CD4-positive, alpha-beta T cell treated with Interleukin-6 at 100 ng/mL for 8 hours (primary cell): ENCODE measurements around the gene ESRRG.

Experiments used
- DNase-seq: peaks from one replicate; pipeline ENCODE4 v3.0.0-alpha.2; 2020; ENCODE audit warnings: mixed read lengths, low spot score

ESRRG gene

DNA sequence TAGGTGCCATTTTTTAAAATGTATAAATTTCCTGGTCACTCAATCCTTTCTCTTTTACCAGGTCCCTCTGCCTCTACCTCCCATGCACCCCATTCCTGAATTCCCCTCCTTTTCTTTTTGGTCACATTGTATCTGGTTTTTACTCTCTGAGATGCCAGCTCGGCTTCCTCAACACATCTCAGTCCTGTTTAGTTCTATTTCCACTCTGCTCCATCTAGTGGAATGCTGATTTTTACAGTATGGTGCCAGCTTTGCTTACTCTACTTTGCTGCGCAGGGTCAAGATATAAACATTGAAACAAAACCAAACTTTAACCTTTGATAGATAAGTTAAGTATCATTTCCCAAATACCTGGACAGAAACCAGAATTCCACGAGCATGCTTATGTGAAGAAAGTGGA is 96.0 kb downstream of the ESRRG start:
- no peak for DNase-seq

- DNase-seq, result no peak
Measured at GRCh38 chr1:216626394-216627067, 96.7 kb downstream of the ESRRG start.

GRCh38 chr1:216621536-216621935 is 101.7 kb downstream of the ESRRG start:
- DNase-seq, result no peak

DNA sequence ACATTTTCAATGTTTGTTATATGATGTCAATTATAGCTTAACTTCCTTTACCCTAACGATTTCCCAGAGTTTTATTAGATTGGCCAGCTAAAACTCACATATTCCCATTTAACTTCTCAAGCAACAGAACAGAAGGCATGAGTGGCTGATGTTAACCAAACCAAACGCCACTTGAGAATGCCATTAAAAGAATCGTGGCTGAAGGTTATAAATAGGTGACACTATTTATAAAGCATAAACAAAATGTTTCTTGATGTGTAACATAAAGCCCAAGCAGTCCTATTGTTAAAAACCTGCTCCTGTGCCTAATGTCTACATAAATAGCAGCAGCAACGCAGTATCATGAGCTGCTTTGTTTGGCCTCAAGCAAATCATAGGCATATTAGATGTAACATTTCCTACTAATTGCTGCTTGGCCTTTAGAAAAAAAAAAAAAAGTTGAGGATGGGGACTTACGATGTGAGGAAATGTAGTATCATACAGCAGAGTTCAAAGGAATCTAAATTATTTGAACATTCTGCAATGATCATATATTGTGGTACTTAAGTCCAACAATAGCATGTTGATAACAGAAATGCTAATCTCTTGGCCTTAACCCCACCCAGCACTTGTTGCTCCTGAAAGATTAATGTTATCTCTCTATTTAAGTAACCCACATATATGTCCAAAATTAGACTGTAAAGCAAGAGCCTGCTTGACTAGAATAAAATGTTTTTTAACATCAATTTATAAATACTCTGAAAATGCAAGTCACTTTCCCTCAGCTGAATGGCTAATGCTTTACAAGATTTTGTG is 106.0 kb downstream of the ESRRG start:
- no peak for DNase-seq

- no peak for DNase-seq
Measured at GRCh38 chr1:216616425-216616824, 106.8 kb downstream of the ESRRG start.

DNA sequence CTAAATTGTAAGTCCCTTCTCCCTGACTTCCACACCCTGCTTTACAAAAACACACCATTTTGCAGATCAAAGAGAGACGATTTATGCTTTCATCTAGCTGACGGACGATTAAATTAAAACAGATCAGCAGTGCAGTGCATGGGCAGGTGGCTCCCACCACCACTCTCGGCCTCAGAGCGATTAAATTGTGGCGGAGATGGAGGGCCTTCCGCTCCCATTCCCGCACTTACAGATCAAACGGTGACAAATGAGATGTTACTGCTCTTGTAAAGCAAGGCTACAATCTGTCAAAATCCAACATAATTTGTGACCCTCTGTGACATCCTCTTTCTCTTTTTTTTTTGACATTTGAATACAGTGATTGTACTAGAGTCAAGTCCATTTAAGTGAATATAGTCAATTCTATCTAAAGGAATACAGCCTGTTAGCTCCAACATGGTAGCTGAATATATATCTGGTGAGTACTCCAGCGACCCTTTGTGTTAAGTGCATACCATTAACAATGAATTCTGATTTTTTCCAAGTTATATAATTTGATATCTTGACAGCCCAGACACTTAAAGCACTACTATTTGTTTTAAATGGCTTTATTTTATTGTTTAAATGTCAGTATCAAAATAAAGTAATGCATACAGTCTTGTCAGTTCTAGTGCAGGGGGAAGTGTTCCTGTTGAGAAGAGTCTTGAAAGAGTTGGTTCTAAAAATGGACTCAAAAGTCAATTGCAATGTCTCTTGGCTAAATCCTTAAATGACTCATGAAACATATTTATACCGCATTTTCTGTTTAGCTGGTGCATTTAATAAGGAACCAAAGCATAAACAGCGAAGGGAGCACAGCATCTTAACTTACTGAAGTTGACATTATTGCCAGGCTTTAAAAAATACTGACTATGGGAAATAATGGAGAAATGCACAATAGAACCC is 109.0 kb downstream of the ESRRG start:
- no peak for DNase-seq

- no peak for DNase-seq
Measured at GRCh38 chr1:216612291-216612690, 110.9 kb downstream of the ESRRG start.

- no peak for DNase-seq
Measured at GRCh38 chr1:216607067-216607697, 116.0 kb downstream of the ESRRG start.

GRCh38 chr1:216606047-216606637 is 117.1 kb downstream of the ESRRG start:
- DNase-seq, result no peak

GRCh38 chr1:216604771-216605170 is 118.5 kb downstream of the ESRRG start:
- no peak for DNase-seq

DNA sequence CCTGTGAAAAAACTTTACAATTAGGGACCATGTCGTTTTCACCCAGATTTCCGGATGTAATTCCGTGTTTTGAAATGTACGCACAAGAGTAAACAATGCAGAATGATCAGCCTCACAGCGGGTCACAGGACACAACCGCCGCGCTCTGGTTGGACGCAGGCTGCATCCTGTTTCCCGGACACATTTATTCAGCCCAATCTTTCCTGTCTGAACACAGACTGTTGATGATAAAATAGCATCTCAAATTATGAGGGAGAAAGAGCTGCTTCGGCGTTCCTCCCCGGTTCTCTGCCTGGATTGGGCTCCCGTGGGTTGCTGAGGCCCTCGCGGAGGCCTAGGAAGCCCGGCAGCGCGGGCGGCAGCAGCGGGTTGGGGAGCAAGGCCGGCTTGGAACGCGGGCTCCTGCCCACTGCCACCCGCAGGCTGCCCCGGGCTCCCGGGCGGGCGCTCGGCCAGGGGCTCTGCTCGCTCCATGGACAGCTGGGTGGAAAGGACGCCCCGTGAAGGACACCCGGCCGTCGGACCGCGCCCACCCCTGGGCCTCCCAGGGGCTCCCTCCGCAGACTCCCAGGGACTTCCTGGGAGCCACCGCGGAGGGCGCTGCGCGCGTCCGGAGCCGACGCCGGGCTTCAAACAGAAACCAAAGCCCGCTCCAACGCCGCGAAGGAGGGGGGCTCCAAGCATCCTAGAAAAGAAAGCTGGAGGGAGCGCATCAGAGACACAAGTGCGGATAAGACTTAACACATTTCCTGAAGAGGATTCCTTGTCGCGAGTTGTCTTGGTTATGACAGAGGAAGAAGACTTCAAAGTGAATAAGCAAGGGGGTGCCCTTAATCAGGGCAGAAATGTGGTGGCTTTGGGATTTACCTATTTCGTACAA is 122.3 kb downstream of the ESRRG start:
- no peak for DNase-seq

DNA sequence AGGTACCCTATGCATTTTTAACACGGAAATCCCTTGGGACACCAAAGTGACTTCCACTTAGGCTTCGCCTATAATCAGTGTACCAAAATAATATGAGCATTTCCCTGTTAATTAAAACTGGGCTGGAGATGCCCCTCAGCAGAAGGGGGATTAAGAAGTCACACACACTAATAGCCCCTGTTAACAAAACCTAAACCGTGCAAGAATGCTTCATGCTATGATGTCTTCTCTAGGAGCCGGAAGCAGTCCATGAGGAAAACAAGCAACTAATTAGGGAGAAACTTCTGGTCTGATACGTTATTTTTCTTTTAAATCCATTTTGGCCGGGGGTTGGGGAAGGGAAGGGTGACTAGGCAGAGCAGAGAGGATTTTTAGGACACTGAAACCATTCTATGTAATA is 123.4 kb downstream of the ESRRG start:
- DNase-seq, result no peak

- DNase-seq, result no peak
Measured at GRCh38 chr1:216598448-216598847, 124.8 kb downstream of the ESRRG start.

GRCh38 chr1:216596281-216596862 is 126.9 kb downstream of the ESRRG start:
- no peak for DNase-seq

GRCh38 chr1:216587715-216588114 is 135.5 kb downstream of the ESRRG start:
- no peak for DNase-seq

DNA sequence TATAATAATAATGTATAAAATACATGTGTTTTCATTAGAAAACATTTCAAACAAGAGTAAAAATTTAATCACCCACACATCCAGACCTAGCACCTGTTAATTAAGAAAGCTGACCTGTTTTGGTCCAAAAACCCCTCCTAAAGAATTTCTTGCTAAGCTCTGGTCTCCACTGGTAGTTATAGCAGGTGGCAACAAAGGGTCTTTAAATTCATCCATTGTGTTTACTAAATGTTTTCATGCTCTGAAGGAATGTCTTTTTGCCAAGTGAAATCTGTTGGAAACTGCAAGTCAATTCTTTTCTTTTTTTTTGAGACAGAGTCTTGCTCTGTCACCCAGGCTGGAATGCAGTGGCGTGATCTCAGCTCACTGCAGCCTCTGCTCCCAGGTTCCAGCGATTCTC is 141.1 kb downstream of the ESRRG start:
- no peak for DNase-seq

GRCh38 chr1:216580538-216581057 is 142.6 kb downstream of the ESRRG start:
- no peak for DNase-seq

DNA sequence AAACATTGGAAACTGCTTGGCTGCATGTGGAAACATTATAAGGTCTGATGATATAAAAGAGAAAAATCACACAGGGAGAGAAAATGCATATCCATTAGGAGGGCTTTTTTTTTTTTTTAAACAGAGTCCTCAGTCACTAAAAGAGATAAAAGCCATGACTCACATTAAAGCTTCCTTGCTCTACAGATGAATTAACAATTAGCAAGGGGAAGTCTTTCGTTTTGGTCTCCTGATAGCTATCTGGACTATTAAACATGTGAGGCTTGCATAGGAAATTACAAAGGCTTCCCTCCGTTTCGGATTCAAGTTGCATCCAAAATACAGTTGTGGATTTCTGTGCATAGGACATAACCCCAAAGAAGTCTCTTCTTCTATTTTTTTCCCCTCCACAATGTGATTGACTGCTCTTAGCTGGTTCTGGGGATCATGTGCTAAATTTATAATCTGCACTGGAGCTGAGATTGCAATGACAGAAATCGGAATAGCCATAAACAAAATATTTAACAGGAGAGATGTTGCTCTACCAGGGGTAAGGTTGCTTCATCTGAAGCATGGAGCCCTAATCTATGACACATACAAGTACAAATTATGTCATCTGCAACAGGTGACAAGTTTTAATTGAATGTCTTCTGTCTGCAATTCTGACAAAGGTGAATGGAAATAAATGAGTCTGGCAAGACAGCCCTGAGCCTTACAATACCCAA is 146.8 kb downstream of the ESRRG start:
- no peak for DNase-seq

GRCh38 chr1:216566641-216567205 is 156.5 kb downstream of the ESRRG start:
- no peak for DNase-seq
